Thymus (tissue), 11 donors: ENCODE results near the gene COPS9. TPM values are rescaled to one million over a fixed set of nuclear protein-coding genes. Genes with fewer than 3 reads are reported as not detected.

Experiments
- DNase-seq, 9 donors: peaks; one replicate each; pipeline ENCODE4 v3.0.0-alpha.2; 2013; ENCODE audit warnings: low spot score in 9 of 9, low read depth in 6 of 9, missing footprints in 1 of 9
- H3K27ac ChIP-seq, 2 donors: one replicate each; pipeline ENCODE4 v1.5.1; 2013; ENCODE audit warnings: control low read depth in 1 of 2, low read depth in 1 of 2, low read length in 1 of 2, mild to moderate bottlenecking in 1 of 2, moderate library complexity in 1 of 2
- H3K27me3 ChIP-seq, 2 donors: one replicate each; pipeline ENCODE4 v1.5.1; 2013; ENCODE audit warnings: low read length in 1 of 2; ENCODE audit not compliant: control insufficient read depth in 2 of 2, insufficient read depth in 1 of 2
- H3K36me3 ChIP-seq, 2 donors: one replicate each; pipeline ENCODE4 v1.5.1; 2013; ENCODE audit warnings: low read length in 1 of 2, mild to moderate bottlenecking in 1 of 2, moderate library complexity in 1 of 2; ENCODE audit not compliant: control insufficient read depth in 2 of 2, insufficient read depth in 2 of 2
- H3K4me1 ChIP-seq, 2 donors: one replicate each; pipeline ENCODE4 v1.5.1; 2013; ENCODE audit warnings: low read length in 2 of 2; ENCODE audit not compliant: control insufficient read depth in 2 of 2, insufficient read depth in 2 of 2
- H3K4me3 ChIP-seq, 2 donors: one replicate each; pipeline ENCODE4 v1.5.1; 2013; ENCODE audit warnings: low read length in 2 of 2, control low read depth in 1 of 2, mild to moderate bottlenecking in 1 of 2
- H3K9me3 ChIP-seq, 2 donors: one replicate each; pipeline ENCODE4 v1.5.1; 2013; ENCODE audit warnings: low read length in 1 of 2, mild to moderate bottlenecking in 1 of 2; ENCODE audit not compliant: control insufficient read depth in 2 of 2, insufficient read depth in 1 of 2
- WGBS: extraction: QIAGEN DNeasy Blood & Tissue Kit; methylation state at CpG from one replicate; pipeline ENCODE4 v1.1.7; 2013; 5-methylcytosine and 5-hydroxymethylcytosine counted together
- polyA plus RNA-seq: library from polyadenylated mRNA; stranded (reverse); fragments of 200-250 nt; gene quantifications from one replicate; pipeline ENCODE4 v1.2.3, GENCODE V29; 2013
- total RNA-seq: library from RNA; stranded (reverse); fragments of 120-200 nt; gene quantifications from one replicate; pipeline ENCODE4 v1.2.4, GENCODE V29; 2013
- donor health status: healthy.

The COPS9 gene
- total and polyA plus RNA-seq, 2 donors: 219 to 383 TPM

- Histone ChIP-seq H3K36me3 (peaks cover 50 to 73% of the 10 kb centered on the region in 2 donors), H3K27ac (no peak overlapping the region), H3K4me1 (peaks cover 2 to 3% of the 10 kb centered on the region in 2 donors), H3K27me3 (no peaks in the 10 kb centered on the region), H3K9me3 (peaks cover 0 to 1% of the 10 kb centered on the region in 2 donors), H3K4me3 (no peak overlapping the region)
- WGBS: 98% methylated on average over 22 of the region's 22 CpGs
- no peak for DNase-seq
Measured at GRCh38 chr2:240129731-240130392, 6.2 kb downstream of the COPS9 start.

GRCh38 chr2:240129311-240129710, 6.8 kb downstream of the COPS9 start:
- H3K27ac ChIP-seq: no peak overlapping the region
- 95% methylated on average over 7 of the region's 7 CpGs for WGBS
- peaks cover 0 to 1% of the 10 kb centered on the region in 2 donors for H3K9me3 ChIP-seq
- no peak for DNase-seq
- no peaks in the 10 kb centered on the region for H3K4me1 ChIP-seq
- H3K4me3 ChIP-seq: no peak overlapping the region
- no peaks in the 10 kb centered on the region for H3K27me3 ChIP-seq
- peaks cover 50 to 77% of the 10 kb centered on the region in 2 donors for H3K36me3 ChIP-seq

GRCh38 chr2:240128608-240129145, 7.4 kb downstream of the COPS9 start:
- no peak for DNase-seq
- peaks cover 50 to 77% of the 10 kb centered on the region in 2 donors for H3K36me3 ChIP-seq
- 95% methylated on average over 12 of the region's 12 CpGs for whole genome bisulfite sequencing
- H3K9me3 ChIP-seq: peaks cover 0 to 1% of the 10 kb centered on the region in 2 donors
- no peak overlapping the region for H3K4me3 ChIP-seq
- no peak overlapping the region for H3K27ac ChIP-seq
- no peaks in the 10 kb centered on the region for H3K4me1 ChIP-seq
- no peaks in the 10 kb centered on the region for H3K27me3 ChIP-seq

- WGBS: 97% methylated on average over 16 of the region's 16 CpGs
- Histone ChIP-seq H3K4me3 (no peak overlapping the region), H3K9me3 (peaks cover 0 to 1% of the 10 kb centered on the region in 2 donors), H3K4me1 (no peaks in the 10 kb centered on the region), H3K27ac (no peak overlapping the region), H3K27me3 (no peaks in the 10 kb centered on the region), H3K36me3 (peaks cover 44 to 77% of the 10 kb centered on the region in 2 donors)
- no peak for DNase-seq
Measured at GRCh38 chr2:240127911-240128607, 8.0 kb downstream of the COPS9 start.

GRCh38 chr2:240127191-240127750, 8.8 kb downstream of the COPS9 start:
- WGBS: 99% methylated on average over 7 of the region's 7 CpGs
- no peak for DNase-seq
- no peak overlapping the region for H3K27ac ChIP-seq
- H3K9me3 ChIP-seq: peaks cover 0 to 1% of the 10 kb centered on the region in 2 donors
- H3K36me3 ChIP-seq: peaks cover 36 to 70% of the 10 kb centered on the region in 2 donors
- no peaks in the 10 kb centered on the region for H3K4me1 ChIP-seq
- no peaks in the 10 kb centered on the region for H3K27me3 ChIP-seq
- no peak overlapping the region for H3K4me3 ChIP-seq

- 99% methylated on average over 10 of the region's 10 CpGs for WGBS
- H3K9me3 ChIP-seq: peaks cover 0 to 1% of the 10 kb centered on the region in 2 donors
- H3K27ac ChIP-seq: no peak overlapping the region
- no peak for DNase-seq
- no peaks in the 10 kb centered on the region for H3K27me3 ChIP-seq
- H3K4me3 ChIP-seq: no peak overlapping the region
- H3K36me3 ChIP-seq: peaks cover 34 to 64% of the 10 kb centered on the region in 2 donors
- no peaks in the 10 kb centered on the region for H3K4me1 ChIP-seq
Measured at GRCh38 chr2:240126731-240127130, 9.4 kb downstream of the COPS9 start.

- Histone ChIP-seq H3K9me3 (peaks cover 0 to 1% of the 10 kb centered on the region in 2 donors), H3K27me3 (no peaks in the 10 kb centered on the region), H3K4me3 (no peak overlapping the region), H3K27ac (no peak overlapping the region), H3K36me3 (peaks cover 26 to 54% of the 10 kb centered on the region in 2 donors), H3K4me1 (no peaks in the 10 kb centered on the region)
- no peak for DNase-seq
- WGBS: 98% methylated on average over 14 of the region's 14 CpGs
Measured at GRCh38 chr2:240125742-240126141, 10.4 kb downstream of the COPS9 start.

- DNase-seq: no peak
- H3K4me3 ChIP-seq: no peak overlapping the region
Measured at GRCh38 chr2:240124651-240125030, 11.5 kb downstream of the COPS9 start.

More at GRCh38 chr2:240124651-240125030, 11.5 kb downstream of the COPS9 start:
- 98% methylated on average over 8 of the region's 8 CpGs for WGBS
- Histone ChIP-seq H3K4me1 (no peaks in the 10 kb centered on the region), H3K36me3 (peaks cover 15 to 43% of the 10 kb centered on the region in 2 donors), H3K9me3 (no peaks in the 10 kb centered on the region), H3K27ac (no peak overlapping the region), H3K27me3 (no peaks in the 10 kb centered on the region)
